Lower leg skin (tissue), 4 donors: ENCODE data around the gene VAV2. TPM values are rescaled to one million over a fixed set of nuclear protein-coding genes. Genes with fewer than 3 reads are reported as not detected.

Source experiments
- DNase-seq, 2 donors: peaks; one replicate each; pipeline ENCODE4 v3.0.0-alpha.2; 2019; ENCODE audit warnings: low spot score in 2 of 2
- H3K4me3 ChIP-seq: fragments of 200-600 bp; sonication (generic); 2 replicates; pipeline ENCODE4 v1.5.1; 2017; ENCODE audit warnings: mild to moderate bottlenecking, low read depth; ENCODE audit not compliant: poor library complexity, severe bottlenecking
- CTCF ChIP-seq, 3 donors: fragments of 450-650 bp; IDR thresholded peaks; one replicate each; pipeline ENCODE4 v1.5.1; 2016; ENCODE audit warnings: antibody characterized with exemption in 3 of 3, mild to moderate bottlenecking in 3 of 3, moderate library complexity in 2 of 3
- POLR2A ChIP-seq, 2 donors: fragments of 450-650 bp; IDR thresholded peaks; one replicate each; pipeline ENCODE4 v1.6.1; 2016 to 2017; ENCODE audit warnings: antibody characterized with exemption in 2 of 2, mild to moderate bottlenecking in 1 of 2, moderate library complexity in 1 of 2
- WGBS, 2 donors: methylation state at CpG; one replicate each; pipeline ENCODE4 v1.1.5; 2018; 5-methylcytosine and 5-hydroxymethylcytosine counted together
- intact Hi-C: fragments of 100-400 bp; cut with DNase I; formaldehyde crosslinking; loops from one replicate; pipeline ENCODE4 v1.15.0; 2023; ENCODE audit warnings: low total_unique reads
- total RNA-seq, 4 donors: library from RNA; depleted of rRNA; stranded (reverse); fragments of >200 nt; gene quantifications; one replicate each; pipeline ENCODE4 v1.1.0, GENCODE V29; 2016

VAV2 gene
- total RNA-seq, 4 donors from 2014 or later = 6.8 to 9.1 (median 7.5) TPM

GRCh38 chr9:133952598-133953550 is 39.2 kb downstream of the VAV2 start:
- DNase-seq = no peak
- H3K4me3 ChIP-seq = no peak overlapping the region
- no peak for TF ChIP-seq CTCF (IDR thresholded peaks at IDR 0.05)
- no peak for TF ChIP-seq POLR2A (IDR thresholded peaks at IDR 0.05)
- intact Hi-C loops = no loop called here
- WGBS, 2 donors = 85 to 89% methylated on average over 8 of the region's 18 CpGs

GRCh38 chr9:133951265-133951664 is 40.9 kb downstream of the VAV2 start:
- WGBS, 2 donors = 84% methylated on average over 7 to 8 of the region's 8 CpGs
- H3K4me3 ChIP-seq = no peak overlapping the region
- DNase-seq = no peak
- TF ChIP-seq POLR2A (IDR thresholded peaks at IDR 0.05) = no peak
- TF ChIP-seq CTCF (IDR thresholded peaks at IDR 0.05) = no peak
- intact Hi-C loops = no loop called here

GRCh38 chr9:133950629-133951111 is 41.5 kb downstream of the VAV2 start:
- no peak overlapping the region for H3K4me3 ChIP-seq
- intact Hi-C loops = no loop called here
- whole genome bisulfite sequencing, 2 donors = 57 to 76% methylated on average over 25 of the region's 25 CpGs
- TF ChIP-seq POLR2A (IDR thresholded peaks at IDR 0.05) (no peak), CTCF (IDR thresholded peaks at IDR 0.05) (no peak)
- DNase-seq = no peak

- WGBS, 2 donors = 80 to 86% methylated on average over 12 to 13 of the region's 13 CpGs
- intact Hi-C loops = no loop called here
- no peak overlapping the region for H3K4me3 ChIP-seq
- TF ChIP-seq CTCF (IDR thresholded peaks at IDR 0.05) (no peak), POLR2A (IDR thresholded peaks at IDR 0.05) (no peak)
- DNase-seq = no peak
These were observed 41.9 kb downstream of the VAV2 start for GRCh38 chr9:133950192-133950591.

- no peak for DNase-seq
- 91 to 94% methylated on average over 13 to 14 of the region's 14 CpGs for WGBS, 2 donors
- no peak overlapping the region for H3K4me3 ChIP-seq
- intact Hi-C loops = no loop called here
- no peak for TF ChIP-seq POLR2A (IDR thresholded peaks at IDR 0.05)
- no peak for TF ChIP-seq CTCF (IDR thresholded peaks at IDR 0.05)
These were observed 42.5 kb downstream of the VAV2 start for GRCh38 chr9:133949486-133950061.
